ENCODE data around the gene TGFA. TPM values are rescaled to one million over a fixed set of nuclear protein-coding genes. Genes with fewer than 3 reads are reported as not detected.

Gene TGFA
- total RNA-seq, 1 donor from 2014 or later: 1.4 TPM

- H3K36me3 Mint-ChIP-seq (ENCODE audit: low read depth): no peaks in the 10 kb centered on the region
- H3K27me3 Mint-ChIP-seq (ENCODE audit: low read depth): peaks cover 3% of the 10 kb centered on the region
- no peak for TF ChIP-seq CTCF (conservative IDR thresholded peaks at IDR 0.05)
- H3K4me3 Mint-ChIP-seq: no peak overlapping the region
- no peak overlapping the region for H3K27ac Mint-ChIP-seq (ENCODE audit: unreplicated experiment)
- H3K9me3 Mint-ChIP-seq: no peaks in the 10 kb centered on the region
- no peak for DNase-seq (ENCODE audit: low read depth, low spot score)
- no peaks in the 10 kb centered on the region for H3K4me1 Mint-ChIP-seq
Observed at GRCh38 chr2:70454936-70455544, 98.6 kb downstream of the TGFA start.

GRCh38 chr2:70450641-70451250 lies 102.9 kb downstream of the TGFA start:
- no peaks in the 10 kb centered on the region for H3K9me3 Mint-ChIP-seq

GRCh38 chr2:70448041-70448440 lies 105.6 kb downstream of the TGFA start:
- no peak for TF ChIP-seq CTCF (conservative IDR thresholded peaks at IDR 0.05)
- Mint-ChIP-seq H3K4me3 (no peak overlapping the region), H3K9me3 (no peaks in the 10 kb centered on the region), H3K27ac (ENCODE audit: unreplicated experiment) (no peak overlapping the region), H3K36me3 (ENCODE audit: low read depth) (no peaks in the 10 kb centered on the region), H3K27me3 (ENCODE audit: low read depth) (no peaks in the 10 kb centered on the region), H3K4me1 (no peaks in the 10 kb centered on the region)
- DNase-seq (ENCODE audit: low read depth, low spot score): no peak

More at GRCh38 chr2:70450641-70451250, 102.9 kb downstream of the TGFA start:
- Mint-ChIP-seq H3K4me1 (no peaks in the 10 kb centered on the region), H3K36me3 (ENCODE audit: low read depth) (no peaks in the 10 kb centered on the region), H3K27ac (ENCODE audit: unreplicated experiment) (no peak overlapping the region), H3K27me3 (ENCODE audit: low read depth) (no peaks in the 10 kb centered on the region), H3K4me3 (no peak overlapping the region)
- no peak for TF ChIP-seq CTCF (conservative IDR thresholded peaks at IDR 0.05)
- no peak for DNase-seq (ENCODE audit: low read depth, low spot score)

GRCh38 chr2:70443726-70444125 lies 109.9 kb downstream of the TGFA start:
- Mint-ChIP-seq H3K27ac (ENCODE audit: unreplicated experiment) (no peak overlapping the region), H3K9me3 (no peaks in the 10 kb centered on the region), H3K4me3 (no peak overlapping the region), H3K4me1 (peaks cover 8% of the 10 kb centered on the region), H3K36me3 (ENCODE audit: low read depth) (no peaks in the 10 kb centered on the region), H3K27me3 (ENCODE audit: low read depth) (no peaks in the 10 kb centered on the region)
- no peak for TF ChIP-seq CTCF (conservative IDR thresholded peaks at IDR 0.05)
- no peak for DNase-seq (ENCODE audit: low read depth, low spot score)

GRCh38 chr2:70443078-70443465 lies 110.6 kb downstream of the TGFA start:
- Mint-ChIP-seq H3K4me3 (no peak overlapping the region), H3K9me3 (no peaks in the 10 kb centered on the region), H3K36me3 (ENCODE audit: low read depth) (no peaks in the 10 kb centered on the region), H3K27me3 (ENCODE audit: low read depth) (no peaks in the 10 kb centered on the region), H3K4me1 (peaks cover 8% of the 10 kb centered on the region), H3K27ac (ENCODE audit: unreplicated experiment) (no peak overlapping the region)
- no peak for DNase-seq (ENCODE audit: low read depth, low spot score)
- no peak for TF ChIP-seq CTCF (conservative IDR thresholded peaks at IDR 0.05)

All from neural crest cell (in vitro differentiated cells).